Lower lobe of right lung (tissue), 2 donors: ENCODE data around the gene PSMC3. TPM values are rescaled to one million over a fixed set of nuclear protein-coding genes. Genes with fewer than 3 reads are reported as not detected.

ENCODE experiments used
- ATAC-seq, 2 donors: fragments of 200-7000 bp; cut with Tn5 transposase; one replicate each; pipeline ENCODE4 v1.9.1; 2020 to 2022; ENCODE audit warnings: mild to moderate bottlenecking in 2 of 2, moderate library complexity in 2 of 2
- DNase-seq: peaks from one replicate; pipeline ENCODE4 v3.0.0-alpha.2; 2020
- H3K27ac ChIP-seq: fragments of 200-600 bp; one replicate; pipeline ENCODE4 v1.8.0; 2022
- H3K27me3 ChIP-seq: fragments of 200-600 bp; one replicate; pipeline ENCODE4 v1.8.0; 2022; ENCODE audit warnings: low read depth
- H3K36me3 ChIP-seq: fragments of 200-600 bp; one replicate; pipeline ENCODE4 v1.8.0; 2022; ENCODE audit warnings: mild to moderate bottlenecking
- H3K4me1 ChIP-seq: fragments of 200-600 bp; one replicate; pipeline ENCODE4 v1.8.0; 2022
- H3K4me3 ChIP-seq: fragments of 200-600 bp; one replicate; pipeline ENCODE4 v1.8.0; 2022; ENCODE audit warnings: mild to moderate bottlenecking
- H3K9me3 ChIP-seq: fragments of 200-600 bp; one replicate; pipeline ENCODE4 v1.8.0; 2022
- CTCF ChIP-seq: fragments of 200-600 bp; IDR thresholded peaks from one replicate; pipeline ENCODE4 v1.8.0; 2022; ENCODE audit warnings: antibody characterized with exemption, mild to moderate bottlenecking
- intact Hi-C: fragments of 100-400 bp; cut with DNase I; formaldehyde crosslinking; loops from one replicate; pipeline ENCODE4 v1.11.0; 2022
- total RNA-seq: library from RNA; stranded (reverse); fragmentation: NEBNext Ultra II Directional; extraction: Animal tissue kit (Norgen Biotek cat#: 25700); gene quantifications from one replicate; pipeline ENCODE4 v1.2.1, GENCODE V29; 2021
- donor health status: DM: no; HTN: yes; CAD: no; lungs with severe emphysema.

Gene PSMC3
- total RNA-seq, 1 donor from 2014 or later = 77.1 TPM

GRCh38 chr11:47443028-47443700 is 16.9 kb upstream of the PSMC3 start:
- no peak for ATAC-seq
- H3K4me3 ChIP-seq = no peak overlapping the region
- no peaks in the 10 kb centered on the region for H3K9me3 ChIP-seq
- intact Hi-C loops = no loop called here
- H3K27ac ChIP-seq = no peak overlapping the region
- TF ChIP-seq CTCF = no peak
- no peak for DNase-seq
- no peaks in the 10 kb centered on the region for H3K4me1 ChIP-seq
- no peaks in the 10 kb centered on the region for H3K36me3 ChIP-seq
- no peaks in the 10 kb centered on the region for H3K27me3 ChIP-seq

GRCh38 chr11:47442514-47442913 is 16.3 kb upstream of the PSMC3 start:
- Histone ChIP-seq H3K36me3 (no peaks in the 10 kb centered on the region), H3K27me3 (no peaks in the 10 kb centered on the region), H3K9me3 (no peaks in the 10 kb centered on the region), H3K4me1 (no peaks in the 10 kb centered on the region), H3K4me3 (no peak overlapping the region), H3K27ac (no peak overlapping the region)
- no peak for TF ChIP-seq CTCF
- DNase-seq = no peak
- peak in 1 of 2 donors; percentile 23 for ATAC-seq
- intact Hi-C loops = no loop called here

GRCh38 chr11:47441421-47441820 is 15.2 kb upstream of the PSMC3 start:
- no peaks in the 10 kb centered on the region for H3K9me3 ChIP-seq
- DNase-seq (no peak), ATAC-seq (no peak)
- H3K27ac ChIP-seq = no peak overlapping the region
- intact Hi-C loops = no loop called here
- H3K36me3 ChIP-seq = no peaks in the 10 kb centered on the region
- no peaks in the 10 kb centered on the region for H3K27me3 ChIP-seq
- no peak for TF ChIP-seq CTCF
- no peak overlapping the region for H3K4me3 ChIP-seq
- no peaks in the 10 kb centered on the region for H3K4me1 ChIP-seq

GRCh38 chr11:47440054-47440476 is 13.8 kb upstream of the PSMC3 start:
- no peak overlapping the region for H3K4me3 ChIP-seq
- ATAC-seq = no peak
- no peak for DNase-seq
- no peak for TF ChIP-seq CTCF
- H3K27me3 ChIP-seq = no peaks in the 10 kb centered on the region
- intact Hi-C loops = no loop called here
- no peaks in the 10 kb centered on the region for H3K4me1 ChIP-seq
- H3K9me3 ChIP-seq = no peaks in the 10 kb centered on the region
- no peak overlapping the region for H3K27ac ChIP-seq
- H3K36me3 ChIP-seq = no peaks in the 10 kb centered on the region

- Histone ChIP-seq H3K4me3 (no peak overlapping the region), H3K27ac (no peak overlapping the region), H3K27me3 (no peaks in the 10 kb centered on the region), H3K4me1 (no peaks in the 10 kb centered on the region), H3K36me3 (no peaks in the 10 kb centered on the region), H3K9me3 (no peaks in the 10 kb centered on the region)
- ATAC-seq (no peak), DNase-seq (no peak)
- intact Hi-C loops = no loop called here
- no peak for TF ChIP-seq CTCF
Observed at GRCh38 chr11:47438721-47439120, 12.5 kb upstream of the PSMC3 start.
